ACC112 (cell line): ENCODE results near the gene ARL8A.
"Not testable (repeated sequence)": the region's sequence is repeated elsewhere in the genome, so short reads cannot be mapped to it uniquely, and the experiment has no call there.

Experiments used
- H2AFZ ChIP-seq: fragments of 200-600 bp; sonication (generic); one replicate; pipeline ENCODE4 v1.6.0; 2017; ENCODE audit warnings: antibody characterized with exemption, low read length; ENCODE audit not compliant: unreplicated experiment
- H3K27ac ChIP-seq: fragments of 200-600 bp; sonication (generic); 2 replicates; pipeline ENCODE4 v1.5.1; 2014; ENCODE audit warnings: low read depth, mild to moderate bottlenecking, antibody characterized with exemption, low read length, moderate library complexity
- H3K27me3 ChIP-seq: fragments of 200-600 bp; sonication (generic); 2 replicates; pipeline ENCODE4 v1.6.1; 2014; ENCODE audit warnings: mild to moderate bottlenecking, antibody characterized with exemption, low read length, moderate library complexity, mixed read lengths; ENCODE audit not compliant: insufficient read depth
- H3K36me3 ChIP-seq: fragments of 200-600 bp; sonication (generic); 2 replicates; pipeline ENCODE4 v1.6.1; 2016; ENCODE audit warnings: mild to moderate bottlenecking, antibody characterized with exemption, low read length, moderate library complexity, mixed read lengths; ENCODE audit not compliant: insufficient read depth
- H3K4me1 ChIP-seq: fragments of 200-600 bp; sonication (generic); one replicate; pipeline ENCODE4 v1.6.1; 2016; ENCODE audit warnings: low read length, mixed read lengths; ENCODE audit not compliant: insufficient read depth, unreplicated experiment, control insufficient read depth
- H3K4me3 ChIP-seq: fragments of 200-600 bp; sonication (generic); 2 replicates; pipeline ENCODE4 v1.5.1; 2014; ENCODE audit warnings: mild to moderate bottlenecking, low read depth, low read length
- H3K79me2 ChIP-seq: fragments of 200-600 bp; sonication (generic); one replicate; pipeline ENCODE4 v1.6.0; 2016; ENCODE audit warnings: low read length; ENCODE audit not compliant: control insufficient read depth, unreplicated experiment, insufficient read depth

The ARL8A gene

DNA sequence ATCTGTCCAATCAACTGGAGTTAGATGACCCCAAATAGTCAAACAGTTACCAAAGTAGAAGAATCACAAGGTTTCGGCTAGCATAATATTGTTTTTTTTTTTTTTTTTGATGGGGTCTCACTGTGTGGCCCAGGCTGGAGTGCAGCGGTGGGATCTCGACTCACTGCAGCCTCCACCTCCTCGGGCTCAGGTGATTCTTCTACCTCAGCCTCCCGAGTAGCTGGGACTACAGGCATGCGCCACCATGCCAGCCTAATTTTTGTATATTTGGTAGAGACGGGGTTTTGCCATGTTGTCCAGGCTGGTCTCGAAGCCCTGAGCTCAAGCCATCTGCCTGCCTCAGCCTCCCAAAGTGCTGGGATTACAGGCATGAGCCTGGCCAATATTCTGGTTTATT lies 1.2 kb upstream of the ARL8A start:
- H3K79me2 ChIP-seq: peaks cover 43% of the 10 kb centered on the region
- H3K4me1 ChIP-seq, H2AFZ ChIP-seq, H3K36me3 ChIP-seq, H3K27ac ChIP-seq, H3K27me3 ChIP-seq: not testable (repeated sequence)
- H3K4me3 ChIP-seq: peak overlapping the region; percentile 84

DNA sequence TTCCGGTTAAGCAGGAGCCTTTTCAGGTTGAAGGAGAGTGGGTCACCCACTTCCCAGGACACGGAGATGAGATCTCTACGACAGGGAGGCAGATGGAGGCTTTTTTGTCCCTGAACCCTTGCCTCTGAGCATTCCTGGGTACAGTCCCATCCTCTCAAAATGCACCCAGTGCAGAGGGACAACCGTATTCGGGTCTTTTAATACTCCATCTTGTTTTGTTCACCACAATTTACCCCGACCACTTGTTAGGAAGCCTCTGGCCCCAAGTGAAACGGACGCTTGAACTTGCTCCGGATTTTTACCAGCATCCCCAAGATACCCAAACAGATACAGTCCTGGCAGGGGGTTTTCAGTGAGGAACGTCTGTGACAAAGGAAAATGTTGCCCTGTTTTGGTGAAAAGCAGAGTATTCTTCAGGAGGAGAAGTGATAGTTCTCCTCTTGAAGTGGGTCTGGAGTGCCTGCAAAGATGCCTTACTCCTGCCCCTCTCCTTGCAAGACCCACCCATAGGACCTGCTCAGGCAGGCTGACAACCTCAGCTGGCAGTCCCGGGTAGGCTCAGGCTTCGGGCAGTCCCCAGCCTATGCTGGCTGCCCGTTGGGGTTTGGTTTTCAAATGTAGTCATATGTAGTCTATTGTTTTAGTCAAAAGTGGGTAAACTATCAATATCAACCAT lies 669 bp upstream of the ARL8A start:
- peak overlapping the region; percentile 84 for H3K4me3 ChIP-seq
- H3K4me1 ChIP-seq: peaks cover 7% of the 10 kb centered on the region
- no peak overlapping the region for H3K27ac ChIP-seq
- H3K79me2 ChIP-seq: peaks cover 49% of the 10 kb centered on the region
- H2AFZ ChIP-seq: peak overlapping the region; percentile 100
- no peaks in the 10 kb centered on the region for H3K27me3 ChIP-seq
- H3K36me3 ChIP-seq: no peaks in the 10 kb centered on the region

DNA sequence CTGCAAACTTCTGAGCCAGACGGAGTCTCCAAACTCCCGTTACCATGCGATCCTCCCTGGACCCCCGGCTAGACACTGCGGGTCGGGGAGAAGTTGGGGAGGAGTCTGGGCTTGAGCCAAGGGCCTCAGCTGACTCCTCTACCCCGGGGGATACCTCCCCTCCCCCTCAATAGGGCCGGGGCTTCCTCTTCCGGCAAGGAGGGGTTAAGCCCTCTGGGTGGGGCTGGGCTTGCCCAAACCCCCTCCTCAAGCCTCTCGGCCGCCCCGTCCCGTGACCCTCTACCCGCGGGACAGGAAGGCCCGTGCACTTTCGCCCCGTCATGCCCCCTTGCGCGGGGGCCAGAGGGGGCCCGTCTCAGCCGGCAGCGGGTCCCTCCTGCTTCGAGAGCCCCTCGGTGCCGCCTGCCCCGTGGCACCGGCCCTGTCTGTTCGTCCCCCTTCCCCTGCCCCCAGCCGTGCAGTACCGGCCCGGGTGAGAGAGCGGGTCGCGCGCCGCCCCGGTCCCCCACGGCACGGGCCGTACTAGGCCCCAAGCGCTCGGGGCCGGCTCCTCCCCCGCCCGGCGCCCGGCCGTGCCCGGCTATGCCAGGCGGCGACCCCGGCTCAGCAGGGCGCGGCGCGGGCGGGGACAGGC lies 652 bp downstream of the ARL8A start:
- H3K36me3 ChIP-seq: no peaks in the 10 kb centered on the region
- peaks cover 51% of the 10 kb centered on the region for H3K79me2 ChIP-seq
- H2AFZ ChIP-seq: peak overlapping the region; percentile 100
- H3K4me1 ChIP-seq: peaks cover 7% of the 10 kb centered on the region
- peak overlapping the region; percentile 84 for H3K4me3 ChIP-seq
- no peaks in the 10 kb centered on the region for H3K27me3 ChIP-seq
- no peak overlapping the region for H3K27ac ChIP-seq

DNA sequence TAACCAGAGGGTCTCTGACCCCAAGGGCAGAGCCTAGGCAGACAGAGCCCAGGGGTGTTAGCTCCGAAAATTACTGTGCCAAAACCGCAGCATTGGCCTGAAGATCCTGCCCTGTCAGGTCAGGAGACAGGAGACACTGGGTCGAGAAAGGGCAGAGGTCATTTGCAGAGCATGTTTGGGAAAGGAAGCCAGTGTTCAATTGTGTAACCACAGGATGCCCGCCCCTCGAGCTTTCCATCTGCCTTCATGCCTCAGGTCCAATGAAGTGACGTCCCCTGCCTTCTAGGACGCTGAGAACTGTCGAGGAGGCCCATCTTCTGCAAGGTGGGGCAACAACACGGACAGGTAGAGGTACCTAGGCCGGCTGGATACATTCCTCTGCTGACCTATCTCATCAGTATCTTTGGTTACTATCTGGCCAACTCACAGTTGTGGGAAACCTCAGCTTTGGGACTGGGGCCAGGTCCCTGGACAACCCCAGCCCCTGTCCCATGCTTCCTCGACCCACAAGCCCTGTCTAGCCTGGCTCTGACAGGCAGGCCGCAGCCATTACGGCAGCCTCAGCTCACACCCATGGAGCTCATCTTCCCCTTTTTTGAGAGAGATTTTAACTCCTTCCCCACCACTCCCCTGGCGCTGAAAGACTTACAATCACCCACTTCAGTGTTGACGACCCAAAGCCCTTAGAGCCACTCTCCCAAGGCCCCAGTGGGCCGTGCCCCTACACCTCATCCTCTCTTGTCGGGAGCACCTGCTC lies 1.3 kb downstream of the ARL8A start:
- Histone ChIP-seq H3K36me3 (no peaks in the 10 kb centered on the region), H3K27me3 (no peaks in the 10 kb centered on the region), H3K27ac (no peak overlapping the region), H3K79me2 (peaks cover 54% of the 10 kb centered on the region), H3K4me3 (peak overlapping the region; percentile 84), H2AFZ (no peak overlapping the region), H3K4me1 (peaks cover 7% of the 10 kb centered on the region)

DNA sequence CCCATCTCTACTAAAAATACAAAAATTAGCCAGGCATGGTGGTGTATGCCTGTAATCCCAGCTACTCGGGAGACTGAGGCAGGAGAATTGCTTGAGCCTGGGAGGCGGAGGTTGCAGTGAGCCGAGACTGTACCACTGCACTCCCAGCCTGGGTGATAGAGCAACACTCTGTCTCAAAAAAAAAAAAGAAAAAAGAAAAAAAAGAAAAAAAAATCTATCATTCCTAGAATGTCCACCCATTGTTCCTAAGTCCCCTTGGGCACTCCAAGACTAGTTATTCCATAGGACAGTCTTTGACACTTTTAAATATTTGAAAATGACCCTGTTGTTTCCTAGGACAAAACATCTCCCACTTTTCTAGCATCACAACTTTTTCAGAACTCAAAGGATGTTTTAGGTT lies 3.1 kb downstream of the ARL8A start:
- not testable (repeated sequence) for H3K27me3 ChIP-seq, H3K27ac ChIP-seq, H3K4me3 ChIP-seq, H3K36me3 ChIP-seq, H3K4me1 ChIP-seq, H2AFZ ChIP-seq
- H3K79me2 ChIP-seq: peaks cover 57% of the 10 kb centered on the region

DNA sequence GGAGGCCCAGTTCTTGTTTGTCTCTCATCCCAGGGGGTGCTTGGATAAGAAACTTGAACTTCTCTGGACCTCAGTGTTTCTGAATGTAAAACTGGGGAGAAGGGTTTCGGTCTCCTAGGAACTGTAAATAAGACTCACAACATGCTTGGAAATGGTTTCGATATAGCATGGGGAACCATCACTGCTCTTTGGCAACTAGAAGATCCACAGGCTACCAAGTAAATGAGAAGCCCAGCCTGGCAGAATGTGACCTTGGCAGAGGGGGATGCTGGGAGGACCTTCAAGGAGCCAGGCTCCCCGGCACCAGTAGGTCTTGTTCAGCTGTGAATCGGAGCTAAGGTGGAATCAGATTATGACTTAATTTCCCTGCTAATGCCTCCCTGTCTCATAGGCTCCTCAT lies 3.7 kb downstream of the ARL8A start:
- Histone ChIP-seq H2AFZ (no peak overlapping the region), H3K4me3 (no peak overlapping the region), H3K27ac (no peak overlapping the region), H3K4me1 (peaks cover 7% of the 10 kb centered on the region), H3K36me3 (no peaks in the 10 kb centered on the region), H3K79me2 (peaks cover 57% of the 10 kb centered on the region), H3K27me3 (no peaks in the 10 kb centered on the region)

DNA sequence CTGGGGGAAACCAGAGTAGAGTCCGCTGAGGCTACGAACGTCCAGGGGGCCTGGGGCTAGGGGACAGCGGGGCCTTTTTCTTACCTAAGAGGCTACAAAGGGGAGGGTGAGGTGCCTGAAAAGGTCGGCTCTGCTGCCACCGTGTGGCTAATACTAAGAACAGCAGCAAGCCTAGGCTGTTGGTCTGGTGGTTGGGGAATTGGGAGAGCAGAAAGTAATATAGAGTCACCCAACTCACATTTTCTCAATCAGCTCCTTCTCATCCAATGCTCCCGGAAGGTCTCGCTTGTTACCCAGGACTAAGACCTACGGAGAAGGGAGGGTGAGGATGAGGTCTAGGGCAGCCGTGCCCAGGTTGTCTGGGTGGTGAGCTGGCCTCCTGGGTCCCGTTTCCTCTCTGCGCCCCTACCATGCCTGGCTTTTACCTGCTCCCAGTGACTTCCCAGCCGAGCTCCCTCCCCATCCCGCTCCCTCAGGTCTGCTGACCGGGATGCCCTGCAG lies 9.3 kb downstream of the ARL8A start:
- no peak overlapping the region for H2AFZ ChIP-seq
- no peaks in the 10 kb centered on the region for H3K36me3 ChIP-seq
- H3K4me1 ChIP-seq: no peaks in the 10 kb centered on the region
- peaks cover 9% of the 10 kb centered on the region for H3K79me2 ChIP-seq
- H3K4me3 ChIP-seq: no peak overlapping the region
- H3K27ac ChIP-seq: no peak overlapping the region
- no peaks in the 10 kb centered on the region for H3K27me3 ChIP-seq

DNA sequence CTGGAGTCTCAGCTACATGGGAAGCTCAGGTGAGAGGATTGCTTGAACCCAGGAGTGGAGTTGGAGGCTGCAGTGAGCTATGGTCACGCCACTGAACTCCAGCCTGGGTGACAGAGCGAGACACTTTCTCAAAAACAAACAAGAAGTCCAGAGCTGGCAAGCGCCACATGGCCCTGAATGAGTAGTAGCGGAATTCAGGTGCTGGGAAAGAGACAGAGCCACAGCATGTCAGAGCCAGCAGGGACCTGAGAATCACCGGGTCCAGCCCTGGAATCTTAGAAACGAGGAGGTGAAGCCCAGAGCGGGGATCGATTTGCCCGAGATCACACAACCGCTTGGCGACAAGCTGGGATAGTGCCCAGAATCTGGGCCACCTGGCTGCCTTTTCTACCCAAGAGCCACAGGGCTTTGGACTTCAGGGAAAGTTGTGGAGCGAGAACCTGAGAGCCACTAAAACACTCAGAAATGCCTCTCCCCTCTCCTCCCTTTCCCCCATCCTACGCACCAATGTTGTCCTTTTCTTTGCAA lies 9.8 kb downstream of the ARL8A start:
- Histone ChIP-seq H2AFZ (no peak overlapping the region), H3K4me1 (no peaks in the 10 kb centered on the region), H3K27me3 (no peaks in the 10 kb centered on the region), H3K36me3 (no peaks in the 10 kb centered on the region), H3K27ac (no peak overlapping the region), H3K4me3 (no peak overlapping the region), H3K79me2 (peaks cover 6% of the 10 kb centered on the region)

DNA sequence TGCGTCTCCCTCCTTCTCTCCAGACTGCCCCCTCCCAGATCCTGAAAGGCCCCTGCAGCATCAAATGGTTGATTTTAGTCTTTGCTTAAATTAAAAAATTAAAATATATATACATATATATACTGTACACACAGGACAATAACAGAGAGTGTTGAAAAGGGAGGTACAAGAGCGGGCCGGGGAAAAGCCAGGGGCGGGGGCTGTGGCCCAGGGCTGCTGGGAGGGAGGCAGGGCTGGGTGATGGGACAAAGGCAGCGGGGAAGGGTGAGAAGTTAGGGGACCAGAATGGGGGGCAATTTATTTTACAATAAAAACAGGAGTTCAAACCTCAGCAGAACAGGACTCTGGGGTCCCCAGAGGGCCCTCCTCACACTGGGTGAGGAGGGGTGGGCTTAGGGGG lies 10.5 kb downstream of the ARL8A start:
- Histone ChIP-seq H3K79me2 (peaks cover 6% of the 10 kb centered on the region), H3K27me3 (no peaks in the 10 kb centered on the region), H3K4me3 (no peak overlapping the region), H3K36me3 (no peaks in the 10 kb centered on the region), H2AFZ (no peak overlapping the region), H3K4me1 (no peaks in the 10 kb centered on the region), H3K27ac (no peak overlapping the region)

DNA sequence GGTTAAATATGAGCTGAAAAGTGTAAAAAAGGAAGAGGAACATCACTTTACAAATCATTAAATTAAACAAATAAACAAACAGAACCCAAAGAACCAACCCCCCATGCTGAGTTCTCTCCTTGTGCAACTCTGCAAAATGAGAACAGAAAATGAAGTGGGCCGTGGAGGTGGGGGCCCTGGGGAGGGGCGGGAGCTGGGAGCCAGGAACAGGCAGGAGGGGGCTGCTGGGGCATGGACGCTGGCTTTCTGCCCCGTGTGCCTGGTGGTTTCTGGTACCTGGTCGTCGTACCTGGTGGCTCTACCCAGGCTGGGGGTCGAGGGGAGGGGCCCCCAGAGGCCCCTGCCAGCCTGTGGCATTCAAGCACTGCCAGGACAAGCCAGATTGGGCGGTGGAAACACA lies 11.0 kb downstream of the ARL8A start:
- Histone ChIP-seq H3K36me3 (no peaks in the 10 kb centered on the region), H3K4me1 (no peaks in the 10 kb centered on the region), H3K27ac (no peak overlapping the region), H3K4me3 (no peak overlapping the region), H3K27me3 (no peaks in the 10 kb centered on the region), H3K79me2 (peaks cover 5% of the 10 kb centered on the region), H2AFZ (no peak overlapping the region)
